HFF-Myc (cell line): ENCODE data around the gene SUPT4H1.
"Not testable (repeated sequence)": the region's sequence is repeated elsewhere in the genome, so short reads cannot be mapped to it uniquely, and the experiment has no call there.

Source experiments
- DNase-seq: peaks from one replicate; pipeline ENCODE4 v3.0.0-alpha.2; 2011; ENCODE audit warnings: low read depth; ENCODE audit errors: extremely low read depth
- H3K4me3 ChIP-seq: replicated peaks from 2 replicates; pipeline ENCODE4 v1.5.1; 2011; ENCODE audit warnings: low read depth, mild to moderate bottlenecking, control low read depth, low read length
- TF ChIP-seq, protein P1 (sequence below): IDR thresholded peaks from 2 replicates; pipeline ENCODE4 v1.5.1; 2012; ENCODE audit warnings: mild to moderate bottlenecking, low read depth, low read length, control low read depth; ENCODE audit errors: missing control alignments

The SUPT4H1 gene

DNA sequence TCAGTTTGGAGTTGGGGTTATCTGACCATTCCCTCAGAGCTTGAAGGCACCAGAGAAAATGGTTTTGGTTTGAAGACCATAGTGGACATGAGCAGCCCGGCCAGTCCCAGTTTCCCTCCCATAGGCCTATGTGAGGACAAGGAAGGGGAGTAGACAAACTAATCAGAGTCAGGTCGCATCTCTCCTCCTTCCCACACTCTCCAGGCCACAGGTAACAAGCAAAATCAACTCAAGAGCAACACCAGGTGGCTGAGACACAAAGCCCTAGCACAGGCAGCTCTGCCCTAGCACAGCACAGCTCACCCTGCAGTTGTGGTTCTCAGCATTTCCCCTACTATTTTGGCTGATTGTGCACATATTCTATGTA is 7.2 kb downstream of the SUPT4H1 start:
- TF ChIP-seq, protein P1, sequence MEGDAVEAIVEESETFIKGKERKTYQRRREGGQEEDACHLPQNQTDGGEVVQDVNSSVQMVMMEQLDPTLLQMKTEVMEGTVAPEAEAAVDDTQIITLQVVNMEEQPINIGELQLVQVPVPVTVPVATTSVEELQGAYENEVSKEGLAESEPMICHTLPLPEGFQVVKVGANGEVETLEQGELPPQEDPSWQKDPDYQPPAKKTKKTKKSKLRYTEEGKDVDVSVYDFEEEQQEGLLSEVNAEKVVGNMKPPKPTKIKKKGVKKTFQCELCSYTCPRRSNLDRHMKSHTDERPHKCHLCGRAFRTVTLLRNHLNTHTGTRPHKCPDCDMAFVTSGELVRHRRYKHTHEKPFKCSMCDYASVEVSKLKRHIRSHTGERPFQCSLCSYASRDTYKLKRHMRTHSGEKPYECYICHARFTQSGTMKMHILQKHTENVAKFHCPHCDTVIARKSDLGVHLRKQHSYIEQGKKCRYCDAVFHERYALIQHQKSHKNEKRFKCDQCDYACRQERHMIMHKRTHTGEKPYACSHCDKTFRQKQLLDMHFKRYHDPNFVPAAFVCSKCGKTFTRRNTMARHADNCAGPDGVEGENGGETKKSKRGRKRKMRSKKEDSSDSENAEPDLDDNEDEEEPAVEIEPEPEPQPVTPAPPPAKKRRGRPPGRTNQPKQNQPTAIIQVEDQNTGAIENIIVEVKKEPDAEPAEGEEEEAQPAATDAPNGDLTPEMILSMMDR: no peak
- no peak overlapping the region for H3K4me3 ChIP-seq
- DNase-seq: no peak

GRCh38 chr17:58344047-58344790 is 7.8 kb downstream of the SUPT4H1 start:
- DNase-seq: no peak
- no peak overlapping the region for H3K4me3 ChIP-seq
- TF ChIP-seq, protein P1: no peak

GRCh38 chr17:58343131-58343530 is 8.9 kb downstream of the SUPT4H1 start:
- TF ChIP-seq, protein P1: no peak
- H3K4me3 ChIP-seq: no peak overlapping the region
- no peak for DNase-seq

DNA sequence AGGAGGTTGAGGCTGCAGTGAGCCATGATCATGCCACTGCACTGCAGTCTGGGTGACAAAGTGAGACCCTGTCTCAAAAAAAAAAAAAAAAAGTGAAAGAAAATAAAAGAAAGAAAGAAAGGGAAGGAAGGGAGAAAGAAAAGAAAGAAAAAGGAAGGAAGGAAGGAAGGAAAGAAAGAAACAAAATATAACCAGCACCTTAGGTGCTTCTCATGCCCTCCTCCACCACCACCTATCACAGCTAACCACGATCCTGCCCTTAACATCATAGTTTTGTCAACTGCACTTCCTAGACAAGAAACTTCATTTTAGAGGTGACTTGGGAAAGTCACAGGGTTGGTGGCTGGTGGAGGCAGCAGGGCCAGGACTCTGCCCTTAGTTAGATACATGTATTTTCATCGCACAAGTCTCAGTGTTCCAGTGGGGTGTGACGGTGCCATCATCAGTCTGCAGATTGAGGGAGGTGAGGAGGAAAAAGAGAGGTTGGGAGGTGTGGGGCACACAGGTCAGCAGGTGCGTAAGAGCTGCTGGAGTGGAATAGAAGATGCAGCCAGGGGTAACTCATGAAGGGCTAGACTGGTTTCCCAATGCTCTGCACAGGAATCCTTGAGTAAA is 10.0 kb downstream of the SUPT4H1 start:
- TF ChIP-seq, protein P1: no peak
- no peak overlapping the region for H3K4me3 ChIP-seq

DNA sequence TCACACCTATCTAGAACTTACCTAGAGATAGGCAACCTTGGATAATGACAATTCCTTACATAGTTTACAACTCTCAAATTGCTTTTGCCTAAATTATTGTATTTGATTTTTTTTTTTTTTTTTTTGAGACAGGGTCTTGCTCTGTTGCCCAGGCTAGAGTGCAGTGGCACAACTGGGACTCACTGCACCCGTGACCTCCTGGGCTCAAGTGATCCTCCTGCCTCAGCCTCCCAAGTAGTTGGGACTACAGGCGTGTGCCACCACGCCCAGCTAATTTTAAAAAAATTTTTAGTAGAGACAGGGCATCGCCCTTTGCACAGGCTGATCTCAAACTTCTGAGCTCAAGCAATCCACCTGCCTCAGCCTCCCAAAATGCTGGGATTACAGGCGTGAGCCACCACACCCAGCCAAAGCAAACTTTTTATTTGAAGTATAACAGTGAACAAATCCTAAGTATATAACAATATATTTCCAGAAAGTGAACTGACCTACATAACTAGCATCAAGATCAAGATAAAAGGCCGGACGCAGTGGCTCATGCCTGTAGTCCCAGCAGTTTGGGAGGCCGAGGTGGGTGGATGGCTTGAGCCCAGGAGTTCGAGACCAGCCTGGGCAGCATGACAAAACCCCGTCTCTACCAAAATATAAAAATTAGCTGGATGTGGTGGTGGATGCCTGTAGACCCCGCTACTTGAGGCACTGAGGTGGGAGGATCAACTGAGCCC is 10.7 kb downstream of the SUPT4H1 start:
- not testable (repeated sequence) for H3K4me3 ChIP-seq

More for the DNA sequence above, 10.0 kb downstream of the SUPT4H1 start:
- no peak for DNase-seq

GRCh38 chr17:58340405-58340876 is 11.6 kb downstream of the SUPT4H1 start:
- TF ChIP-seq, protein P1: no peak
- no peak for DNase-seq
- H3K4me3 ChIP-seq: no peak overlapping the region

More for the DNA sequence above, 10.7 kb downstream of the SUPT4H1 start:
- not testable (repeated sequence) for DNase-seq
